Naive thymus-derived CD8-positive, alpha-beta T cell (primary cell): ENCODE measurements around the gene NF1. TPM values are rescaled to one million over a fixed set of nuclear protein-coding genes. Genes with fewer than 3 reads are reported as not detected.
A peak's percentile ranks its signal among the peaks of the same experiment; 100 is the strongest.
"Not testable (repeated sequence)": the region's sequence is repeated elsewhere in the genome, so short reads cannot be mapped to it uniquely, and the experiment has no call there.

Experiments
- ATAC-seq, 2 donors: fragments of 150-1000 bp; cut with Tn5 transposase in 1 of 2; sonication (Bioruptor Pico), chemical (Tn5 transposase) in 1 of 2; 1 replicate in 1 of 2; 2 replicates in 1 of 2; pipeline ENCODE4 v1.10.0; 2021; ENCODE audit warnings: mild to moderate bottlenecking in 2 of 2, moderate library complexity in 2 of 2
- POLR2A ChIA-PET: fragments of 350-600 bp; sonication (Branson Sonifier 250); formaldehyde crosslinking; loops from one replicate; lab custom pipeline; 2021; ENCODE audit warnings: antibody characterized with exemption; lab: Charles Lee
- DNase-seq, 10 donors: peaks; one replicate each; pipeline versions ENCODE4 v3.0.0 to v3.0.0-alpha.2; 2020 to 2022
- H3K27ac Mint-ChIP-seq, 10 donors: one replicate each; pipeline ENCODE4 v1.8.0; 2020 to 2022; ENCODE audit warnings: mild to moderate bottlenecking in 10 of 10, mixed read lengths in 10 of 10, moderate library complexity in 4 of 10, inconsistent platforms in 1 of 10
- H3K27me3 Mint-ChIP-seq, 5 donors: one replicate each; pipeline ENCODE4 v1.8.0; 2021 to 2022; ENCODE audit warnings: mixed read lengths in 5 of 5
- H3K36me3 Mint-ChIP-seq, 3 donors: one replicate each; pipeline ENCODE4 v1.8.0; 2020 to 2022; ENCODE audit warnings: mixed read lengths in 3 of 3, mild to moderate bottlenecking in 2 of 3, inconsistent platforms in 1 of 3
- H3K4me1 Mint-ChIP-seq, 4 donors: one replicate each; pipeline ENCODE4 v1.8.0; 2021 to 2022; ENCODE audit warnings: mixed read lengths in 4 of 4
- H3K4me3 Mint-ChIP-seq, 10 donors: one replicate each; pipeline ENCODE4 v1.8.0; 2020 to 2022; ENCODE audit warnings: mild to moderate bottlenecking in 10 of 10, mixed read lengths in 10 of 10, moderate library complexity in 6 of 10, inconsistent platforms in 1 of 10
- H3K9me3 Mint-ChIP-seq, 9 donors: one replicate each; pipeline ENCODE4 v1.8.0; 2020 to 2022; ENCODE audit warnings: mixed read lengths in 9 of 9, mild to moderate bottlenecking in 3 of 9, inconsistent platforms in 1 of 9, moderate library complexity in 1 of 9
- polyA plus RNA-seq, 3 donors: library from polyadenylated mRNA; unstranded; fragments of 300-500 nt; fragmentation: Illumina TruSeq; gene quantifications; one replicate each; pipeline ENCODE4 v1.2.3, GENCODE V29; 2021
- total RNA-seq, 8 experiments: library from RNA in 2 of 8; stranded (reverse) in 2 of 8; gene quantifications; one replicate each; pipeline ENCODE4 v1.2.3 and lab custom pipeline; 2021 to 2026

Gene NF1
- total and polyA plus RNA-seq, 5 experiments from 2014 or later, result 7.5 to 47.3 (median 14.3) TPM

- POLR2A ChIA-PET, result interaction anchor here (0.5 kb wide), 1 partner anchor 209 kb away, joined by 4 read pairs; no protein-coding TSS in a partner anchor
- H3K4me3 Mint-ChIP-seq, result peak overlapping the region; percentile 76 to 97 (median 90)
- H3K27ac Mint-ChIP-seq, result peak overlapping the region; percentile 18 to 93 (median 81)
Measured at GRCh38 chr17:31093866-31094599, 744 bp upstream of the NF1 start.

DNA sequence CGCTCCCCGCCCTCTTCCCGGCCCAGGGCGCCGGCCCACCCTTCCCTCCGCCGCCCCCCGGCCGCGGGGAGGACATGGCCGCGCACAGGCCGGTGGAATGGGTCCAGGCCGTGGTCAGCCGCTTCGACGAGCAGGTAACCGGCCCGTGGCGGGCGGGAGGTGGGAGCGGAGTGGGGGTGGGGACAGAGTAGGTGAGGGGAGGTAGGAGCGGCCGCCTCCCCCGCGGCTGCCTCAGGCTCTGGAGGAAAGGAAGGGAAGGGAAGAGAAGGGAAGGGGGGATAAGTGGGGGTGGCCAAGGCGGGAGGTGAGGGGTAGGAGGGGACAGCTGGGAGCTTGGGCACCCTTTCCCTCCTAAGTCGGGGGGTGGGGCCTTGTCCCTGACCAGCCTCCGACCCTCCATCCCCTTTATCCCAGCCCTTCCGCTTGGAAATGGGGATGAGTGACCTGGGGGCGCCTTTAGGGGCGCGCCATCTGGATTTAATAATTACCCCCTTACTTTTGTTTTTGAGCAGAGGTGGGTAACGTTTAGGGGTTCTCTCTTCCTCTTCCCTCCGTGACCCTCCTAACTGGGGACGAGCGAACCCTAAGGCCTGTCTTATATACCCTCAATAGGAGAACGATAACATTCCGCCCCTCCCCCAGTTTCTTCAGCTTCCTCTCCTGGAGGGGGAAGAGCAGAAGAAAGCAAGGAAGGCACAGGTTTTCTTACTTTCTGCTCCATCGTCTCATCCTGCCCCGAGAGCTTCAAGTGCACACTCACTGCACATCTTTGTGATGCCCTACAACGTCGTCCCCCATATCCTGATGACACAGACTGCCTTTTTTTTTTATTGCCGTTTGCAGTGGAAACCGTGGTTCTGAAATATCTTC lies 694 bp downstream of the NF1 start:
- DNase-seq (peak in 7 of 10 donors; percentile 5 to 40 (median 24)), ATAC-seq (peak; percentile 57 to 66)
- H3K27ac Mint-ChIP-seq, result peak overlapping the region; percentile 80 to 98 (median 94)
- H3K4me1 Mint-ChIP-seq, result peaks cover 12 to 15% (median 13%) of the 10 kb centered on the region in 4 donors
- H3K27me3 Mint-ChIP-seq, result no peaks in the 10 kb centered on the region
- H3K36me3 Mint-ChIP-seq, result no peaks in the 10 kb centered on the region
- no peaks in the 10 kb centered on the region for H3K9me3 Mint-ChIP-seq
- peak overlapping the region; percentile 84 to 99 (median 96) for H3K4me3 Mint-ChIP-seq
- POLR2A ChIA-PET, result interaction anchor here (0.7 kb wide), 1 partner anchor 1154 kb away, joined by 4 read pairs; no protein-coding TSS in a partner anchor

More at GRCh38 chr17:31093866-31094599, 744 bp upstream of the NF1 start:
- ATAC-seq (no peak), DNase-seq (no peak)
- Mint-ChIP-seq H3K4me1 (peaks cover 12 to 15% (median 13%) of the 10 kb centered on the region in 4 donors), H3K36me3 (no peaks in the 10 kb centered on the region), H3K9me3 (no peaks in the 10 kb centered on the region), H3K27me3 (no peaks in the 10 kb centered on the region)

DNA sequence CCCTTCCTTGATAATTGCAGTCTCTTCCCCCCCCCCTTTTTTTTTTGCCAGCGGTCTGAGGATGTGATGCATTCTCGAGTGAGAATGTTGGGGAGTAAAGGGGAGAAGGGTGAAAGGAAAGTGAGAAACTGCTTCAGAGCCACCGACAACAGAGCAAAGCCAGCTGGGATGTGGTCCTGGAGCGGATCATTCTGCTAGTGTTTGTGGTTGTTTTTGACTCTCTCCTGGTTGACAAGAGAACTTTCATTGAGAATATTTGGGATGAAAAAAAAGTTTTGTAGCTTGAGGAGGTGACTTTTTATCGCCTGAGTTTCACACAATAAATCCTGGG lies 1.3 kb downstream of the NF1 start:
- Mint-ChIP-seq H3K36me3 (no peaks in the 10 kb centered on the region), H3K27me3 (no peaks in the 10 kb centered on the region), H3K9me3 (no peaks in the 10 kb centered on the region), H3K27ac (peak overlapping the region; percentile 80 to 98 (median 94)), H3K4me3 (peak overlapping the region; percentile 84 to 99 (median 96)), H3K4me1 (peaks cover 12 to 15% (median 13%) of the 10 kb centered on the region in 4 donors)
- POLR2A ChIA-PET, result interaction anchor here (0.7 kb wide), 1 partner anchor 1153 kb away, joined by 4 read pairs; no protein-coding TSS in a partner anchor
- peak; percentile 8 to 12 for ATAC-seq
- DNase-seq, result no peak

- DNase-seq, result no peak
- Mint-ChIP-seq H3K36me3 (no peaks in the 10 kb centered on the region), H3K4me3 (no peak overlapping the region), H3K4me1 (peaks cover 9 to 13% (median 12%) of the 10 kb centered on the region in 4 donors), H3K27me3 (no peaks in the 10 kb centered on the region), H3K27ac (peak overlapping the region in 1 of 10 donors; percentile 24), H3K9me3 (no peaks in the 10 kb centered on the region)
- ATAC-seq, result no peak
- POLR2A ChIA-PET, result interaction anchor here (0.7 kb wide), 2 partner anchors 13 to 1356 kb away, joined by 3 read pairs; no protein-coding TSS in a partner anchor
Measured at GRCh38 chr17:31099016-31099415, 4.2 kb downstream of the NF1 start.

- H3K36me3 Mint-ChIP-seq, result no peaks in the 10 kb centered on the region
- no peak overlapping the region for H3K4me3 Mint-ChIP-seq
- POLR2A ChIA-PET, result no interaction called here
Measured at GRCh38 chr17:31100840-31101459, 6.2 kb downstream of the NF1 start.

GRCh38 chr17:31101943-31102342 lies 7.2 kb downstream of the NF1 start:
- no peak overlapping the region for H3K27ac Mint-ChIP-seq
- DNase-seq, result no peak
- H3K9me3 Mint-ChIP-seq, result no peaks in the 10 kb centered on the region
- POLR2A ChIA-PET, result no interaction called here
- H3K27me3 Mint-ChIP-seq, result no peaks in the 10 kb centered on the region
- peaks cover 0 to 2% (median 0%) of the 10 kb centered on the region in 4 donors for H3K4me1 Mint-ChIP-seq
- ATAC-seq, result no peak
- no peaks in the 10 kb centered on the region for H3K36me3 Mint-ChIP-seq
- H3K4me3 Mint-ChIP-seq, result no peak overlapping the region

More at GRCh38 chr17:31100840-31101459, 6.2 kb downstream of the NF1 start:
- ATAC-seq (no peak), DNase-seq (no peak)
- peaks cover 6 to 7% (median 7%) of the 10 kb centered on the region in 4 donors for H3K4me1 Mint-ChIP-seq
- peak overlapping the region in 1 of 10 donors; percentile 21 for H3K27ac Mint-ChIP-seq
- no peaks in the 10 kb centered on the region for H3K9me3 Mint-ChIP-seq
- no peaks in the 10 kb centered on the region for H3K27me3 Mint-ChIP-seq

DNA sequence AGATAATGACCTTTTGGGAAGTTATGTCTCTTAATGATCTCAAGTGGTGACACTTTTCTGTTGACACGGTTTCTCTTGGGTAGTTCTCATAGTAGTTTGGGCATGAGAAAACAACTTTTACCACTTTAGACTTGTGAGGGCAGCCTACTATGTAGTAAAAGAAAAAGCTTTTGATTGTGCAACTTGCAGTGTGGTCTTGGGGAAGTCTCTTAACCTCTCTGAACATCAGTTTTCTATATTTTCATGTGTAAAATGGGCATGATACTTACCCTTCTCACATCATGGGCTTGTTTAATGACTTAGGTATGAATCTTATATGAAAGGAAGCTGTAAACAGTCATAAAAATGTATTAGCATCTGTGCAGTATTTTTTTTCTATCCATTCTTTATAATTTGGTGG lies 11.2 kb downstream of the NF1 start:
- Mint-ChIP-seq H3K27me3 (no peaks in the 10 kb centered on the region), H3K4me1 (peaks cover 0 to 3% (median 0%) of the 10 kb centered on the region in 4 donors), H3K27ac (no peak overlapping the region), H3K4me3 (no peak overlapping the region), H3K36me3 (no peaks in the 10 kb centered on the region), H3K9me3 (no peaks in the 10 kb centered on the region)
- DNase-seq, result no peak
- POLR2A ChIA-PET, result interaction anchor here (0.9 kb wide), 1 partner anchor 9 kb away, joined by 3 read pairs; no protein-coding TSS in a partner anchor
- ATAC-seq, result no peak

GRCh38 chr17:31111183-31111582 lies 16.4 kb downstream of the NF1 start:
- no peak overlapping the region for H3K27ac Mint-ChIP-seq
- POLR2A ChIA-PET, result no interaction called here

GRCh38 chr17:31112001-31112661 lies 17.4 kb downstream of the NF1 start:
- Mint-ChIP-seq H3K9me3 (no peaks in the 10 kb centered on the region), H3K27ac (no peak overlapping the region), H3K4me3 (no peak overlapping the region), H3K4me1 (peaks cover 0 to 3% (median under 1%) of the 10 kb centered on the region in 4 donors), H3K27me3 (no peaks in the 10 kb centered on the region), H3K36me3 (peaks cover 0 to 4% (median 0%) of the 10 kb centered on the region in 3 donors)
- no peak for DNase-seq
- no peak for ATAC-seq
- POLR2A ChIA-PET, result interaction anchor here (0.6 kb wide), 1 partner anchor 13 kb away, joined by 3 read pairs; no protein-coding TSS in a partner anchor

More at GRCh38 chr17:31111183-31111582, 16.4 kb downstream of the NF1 start:
- no peak overlapping the region for H3K4me3 Mint-ChIP-seq
- peaks cover 0 to 3% (median under 1%) of the 10 kb centered on the region in 4 donors for H3K4me1 Mint-ChIP-seq
- H3K27me3 Mint-ChIP-seq, result no peaks in the 10 kb centered on the region
- H3K9me3 Mint-ChIP-seq, result no peaks in the 10 kb centered on the region
- ATAC-seq (no peak), DNase-seq (no peak)
- peaks cover 0 to 4% (median 0%) of the 10 kb centered on the region in 3 donors for H3K36me3 Mint-ChIP-seq

GRCh38 chr17:31113368-31113767 lies 18.6 kb downstream of the NF1 start:
- POLR2A ChIA-PET, H3K4me1 Mint-ChIP-seq, H3K36me3 Mint-ChIP-seq, ATAC-seq, H3K27ac Mint-ChIP-seq, H3K27me3 Mint-ChIP-seq, H3K9me3 Mint-ChIP-seq, DNase-seq, H3K4me3 Mint-ChIP-seq: not testable (repeated sequence)

DNA sequence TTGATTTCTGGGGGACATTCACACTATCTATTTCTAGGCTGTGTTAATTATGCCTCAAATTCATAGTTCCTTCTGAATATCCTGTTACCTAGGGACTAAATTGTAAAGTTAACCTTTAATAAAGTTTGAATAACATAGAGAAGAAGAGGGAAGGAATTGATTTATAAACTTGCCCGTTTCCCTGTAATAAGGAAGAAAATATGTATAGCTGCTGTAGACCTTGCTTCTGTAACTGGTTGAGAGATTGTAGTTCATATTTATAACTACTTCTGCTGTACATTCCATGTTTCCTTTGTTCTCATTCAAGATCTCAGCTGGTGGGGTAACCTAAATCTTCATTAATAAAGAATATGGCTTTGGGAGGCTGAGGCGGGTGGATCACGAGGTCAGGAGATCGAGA lies 19.2 kb downstream of the NF1 start:
- H3K36me3 Mint-ChIP-seq, result peaks cover 0 to 4% (median 0%) of the 10 kb centered on the region in 3 donors
- H3K4me3 Mint-ChIP-seq, result no peak overlapping the region
- no peaks in the 10 kb centered on the region for H3K9me3 Mint-ChIP-seq
- no peak overlapping the region for H3K27ac Mint-ChIP-seq
- no peak for ATAC-seq
- H3K4me1 Mint-ChIP-seq, result peaks cover 0 to 3% (median 0%) of the 10 kb centered on the region in 4 donors
- H3K27me3 Mint-ChIP-seq, result no peaks in the 10 kb centered on the region
- POLR2A ChIA-PET, result no interaction called here
- DNase-seq, result no peak
